A549 (cell line): Measurements from ENCODE around the gene GTF2IRD1. TPM values are rescaled to one million over a fixed set of nuclear protein-coding genes. Genes with fewer than 3 reads are reported as not detected.
A peak's percentile ranks its signal among the peaks of the same experiment; 100 is the strongest.

Experiments
- ATAC-seq, 2 experiments: fragments of 200-7000 bp in 1 of 2; fragments of >200 bp in 1 of 2; cut with Nextera tagmentation in 1 of 2; cut with Tn5 transposase in 1 of 2; 3 replicates each; pipeline versions ENCODE4 v1.8.0 to v1.9.1; 2018 to 2020; ENCODE audit warnings: mild to moderate bottlenecking in 1 of 2, moderate library complexity in 1 of 2
- CTCF ChIA-PET: fragments of 300-600 bp; sonication (Branson Sonifier 250); formaldehyde crosslinking; extraction: SDS; loops from one replicate; lab custom pipeline; 2021; ENCODE audit warnings: antibody characterized with exemption, inconsistent platforms; lab: Yijun Ruan, JAX
- POLR2A ChIA-PET: fragments of 350-600 bp; formaldehyde crosslinking; extraction: SDS; loops from one replicate; lab custom pipeline; 2021; ENCODE audit warnings: antibody characterized with exemption, inconsistent platforms; lab: Yijun Ruan, JAX
- DNase-seq, 2 experiments: peaks; one replicate each; pipeline versions ENCODE4 v3.0.0 to v3.0.0-alpha.2; 2011 to 2016; ENCODE audit warnings: low read depth in 1 of 2, low spot score in 1 of 2
- FAIRE-seq: peaks from 2 replicates; lab custom pipeline; 2011; peaks lifted over from hg19 to GRCh38; lab: Jason Lieb, UNC
- H3K27ac ChIP-seq, 2 experiments: fragments of >200 bp; sonication (Bioruptor Twin); formaldehyde crosslinking; 3 replicates each; pipeline ENCODE4 v1.5.1; 2016 to 2017
- H3K4me1 ChIP-seq: fragments of >200 bp; sonication (Bioruptor Twin); formaldehyde crosslinking; 3 replicates; pipeline ENCODE4 v1.6.1; 2016
- H3K4me2 ChIP-seq: fragments of >200 bp; sonication (Bioruptor Twin); formaldehyde crosslinking; 3 replicates; pipeline ENCODE4 v1.6.1; 2016
- H3K4me3 ChIP-seq: fragments of >200 bp; sonication (Bioruptor Twin); formaldehyde crosslinking; 3 replicates; pipeline ENCODE4 v1.5.1; 2016
- H3K9me3 ChIP-seq: fragments of >200 bp; sonication (Bioruptor Twin); formaldehyde crosslinking; 3 replicates; pipeline ENCODE4 v1.6.1; 2016
- BCL3 ChIP-seq: fragments of >200 bp; sonication (Bioruptor Twin); formaldehyde crosslinking; IDR thresholded peaks from 3 replicates; pipeline ENCODE4 v1.6.1; 2016
- CEBPB ChIP-seq, 2 experiments: fragments of >200 bp in 1 of 2; sonication (Bioruptor Twin) in 1 of 2; formaldehyde crosslinking in 1 of 2; IDR thresholded peaks; 2 replicates each; pipeline ENCODE4 v1.6.1; 2012 to 2016
- CHD4 ChIP-seq: fragments of 200-600 bp; sonication (generic); IDR thresholded peaks from 2 replicates; pipeline ENCODE4 v1.6.1; 2016; ENCODE audit warnings: antibody characterized with exemption, mild to moderate bottlenecking, borderline replicate concordance
- CTCF ChIP-seq: fragments of >200 bp; sonication (Bioruptor Twin); formaldehyde crosslinking; IDR thresholded peaks from 3 replicates; pipeline ENCODE4 v1.5.1; 2016
- ELK1 ChIP-seq: fragments of 150-350 bp; IDR thresholded peaks from 2 replicates; pipeline ENCODE4 v1.6.1; 2014; ENCODE audit warnings: low read depth, mild to moderate bottlenecking, low read length
- GATA3 ChIP-seq: IDR thresholded peaks from 2 replicates; pipeline ENCODE4 v1.6.1; 2012; ENCODE audit warnings: borderline replicate concordance
- HDAC2 ChIP-seq: fragments of 200-600 bp; sonication (generic); IDR thresholded peaks from 2 replicates; pipeline ENCODE4 v1.6.1; 2016
- HEYL ChIP-seq: fragments of 250-450 bp; sonication (Bioruptor Pico); IDR thresholded peaks from 2 replicates; pipeline ENCODE4 v1.8.0; 2021; ENCODE audit warnings: mild to moderate bottlenecking, moderate library complexity
- HOXB13 ChIP-seq: fragments of 250-450 bp; sonication (Bioruptor Pico); IDR thresholded peaks from 2 replicates; pipeline ENCODE4 v1.5.0; 2020; ENCODE audit warnings: low read depth, mild to moderate bottlenecking, moderate library complexity
- HOXB5 ChIP-seq: fragments of 250-450 bp; sonication (Bioruptor Pico); IDR thresholded peaks from 2 replicates; pipeline ENCODE4 v1.5.0; 2020; ENCODE audit warnings: mild to moderate bottlenecking, moderate library complexity
- JUNB ChIP-seq: fragments of >200 bp; sonication (Bioruptor Twin); formaldehyde crosslinking; IDR thresholded peaks from 2 replicates; pipeline ENCODE4 v1.6.1; 2016
- KDM5A ChIP-seq: fragments of 200-600 bp; sonication (generic); IDR thresholded peaks from 2 replicates; pipeline ENCODE4 v1.6.1; 2016; ENCODE audit warnings: antibody characterized with exemption, mild to moderate bottlenecking
- MAX ChIP-seq: IDR thresholded peaks from 2 replicates; pipeline ENCODE4 v1.6.1; 2012
- MYC ChIP-seq: IDR thresholded peaks from 2 replicates; pipeline ENCODE4 v1.6.1; 2012; ENCODE audit warnings: mild to moderate bottlenecking, inconsistent platforms, low read length, improper control_type of control experiment, borderline replicate concordance
- NFE2L2 ChIP-seq: fragments of 150-350 bp; conservative IDR thresholded peaks from 2 replicates; pipeline ENCODE4 v1.6.1; 2014; ENCODE audit warnings: low read length
- NR3C1 ChIP-seq: fragments of >200 bp; sonication (Bioruptor Twin); formaldehyde crosslinking; IDR thresholded peaks from 3 replicates; pipeline ENCODE4 v1.6.1; 2017
- PBX3 ChIP-seq: IDR thresholded peaks from 2 replicates; pipeline ENCODE4 v1.6.1; 2012
- POLR2AphosphoS2 ChIP-seq: conservative IDR thresholded peaks from 2 replicates; pipeline ENCODE4 v1.6.1; 2012; ENCODE audit warnings: low read length, improper control_type of control experiment, inconsistent platforms
- RAD21 ChIP-seq, 2 experiments: fragments of >200 bp in 1 of 2; sonication (Bioruptor Twin) in 1 of 2; formaldehyde crosslinking in 1 of 2; IDR thresholded peaks in 1 of 2; conservative IDR thresholded peaks in 1 of 2; 2 replicates in 1 of 2; 3 replicates in 1 of 2; pipeline ENCODE4 v1.6.1; 2012 to 2018; ENCODE audit warnings: inconsistent platforms in 1 of 2
- REST ChIP-seq: fragments of 200-600 bp; sonication (generic); IDR thresholded peaks from 2 replicates; pipeline ENCODE4 v1.6.1; 2016; ENCODE audit warnings: antibody characterized with exemption, mild to moderate bottlenecking, moderate library complexity
- RNF2 ChIP-seq: fragments of 200-600 bp; sonication (generic); IDR thresholded peaks from 2 replicates; pipeline ENCODE4 v1.6.1; 2016; ENCODE audit warnings: low read depth, mild to moderate bottlenecking, antibody characterized with exemption, moderate library complexity, borderline replicate concordance
- SMC3 ChIP-seq: fragments of >200 bp; sonication (Bioruptor Twin); formaldehyde crosslinking; IDR thresholded peaks from 3 replicates; pipeline ENCODE4 v1.6.1; 2018; ENCODE audit warnings: inconsistent platforms
- TP53 ChIP-seq: fragments of 250-450 bp; sonication (Bioruptor Pico); IDR thresholded peaks from 2 replicates; pipeline ENCODE4 v1.5.0; 2021; ENCODE audit warnings: mild to moderate bottlenecking, moderate library complexity
- USF2 ChIP-seq: fragments of 450-650 bp; IDR thresholded peaks from 2 replicates; pipeline ENCODE4 v1.6.1; 2014; ENCODE audit warnings: antibody characterized with exemption
- ZSCAN20 ChIP-seq: fragments of 250-450 bp; sonication (Bioruptor Pico); IDR thresholded peaks from 2 replicates; pipeline ENCODE4 v1.8.0; 2022; ENCODE audit warnings: mild to moderate bottlenecking, moderate library complexity
- WGBS: methylation state at CpG from one replicate; pipeline ENCODE4 v1.1.6; 2017; ENCODE audit errors: missing lambda C conversion rate; 5-methylcytosine and 5-hydroxymethylcytosine counted together
- polyA plus RNA-seq, 4 experiments: library from polyadenylated mRNA; depleted of rRNA in 3 of 4; stranded (reverse); fragments of >200 nt; fragmentation: RNase III in 1 of 4; extraction: RNeasy Plus Mini Kit Qiagen cat#74134 plus additional on column Dnase treatment in 1 of 4; gene quantifications; 2 replicates in 3 of 4; 3 replicates in 1 of 4; pipeline ENCODE4 v1.2.3, GENCODE V29; 2011 to 2017

GTF2IRD1 gene
- polyA plus RNA-seq, 2 of the 4 experiments (the other 2 are of a cell fraction) = 19.9 to 20.5 TPM

GRCh38 chr7:74623135-74623534, 169.4 kb downstream of the GTF2IRD1 start:
- ChIA-PET POLR2A (no interaction called here), CTCF (no interaction called here)
- no peak for ATAC-seq
- no peak for FAIRE-seq
- Histone ChIP-seq H3K4me3 (no peak overlapping the region), H3K9me3 (no peaks in the 10 kb centered on the region), H3K27ac (no peak overlapping the region), H3K4me1 (peaks cover 11% of the 10 kb centered on the region), H3K4me2 (no peak overlapping the region)
- no peak for TF ChIP-seq HEYL (CRISPR knock-in tag)
- TF ChIP-seq CHD4 = no peak
- TF ChIP-seq USF2 = no peak
- no peak for TF ChIP-seq RNF2
- TF ChIP-seq BCL3 = no peak
- TF ChIP-seq HOXB13 (CRISPR knock-in tag) = no peak
- no peak for TF ChIP-seq MAX
- TF ChIP-seq GATA3 = no peak
- TF ChIP-seq TP53 = no peak
- no peak for TF ChIP-seq HDAC2
- TF ChIP-seq JUNB = no peak
- no peak for TF ChIP-seq ELK1
- TF ChIP-seq PBX3 = no peak
- TF ChIP-seq REST = no peak
- TF ChIP-seq NR3C1 = no peak
- no peak for TF ChIP-seq ZSCAN20
- TF ChIP-seq POLR2AphosphoS2 = no peak
- no peak for DNase-seq
- WGBS = 76% methylated on average over 9 of the region's 9 CpGs

GRCh38 chr7:74625446-74625845, 171.7 kb downstream of the GTF2IRD1 start:
- Histone ChIP-seq H3K4me1 (peaks cover 17% of the 10 kb centered on the region), H3K4me2 (no peak overlapping the region), H3K9me3 (no peaks in the 10 kb centered on the region), H3K4me3 (no peak overlapping the region), H3K27ac (peak overlapping the region in 1 of 2 experiments; percentile 57; a peak in 3 of 6 replicates)
- DNase-seq = peak in 1 of 2 experiments; percentile 53
- CTCF ChIA-PET = interaction anchor here (0.7 to 1.7 kb wide), 9 partner anchors 9 to 208 kb away, joined by 3 to 6 read pairs (median 3); no protein-coding TSS in a partner anchor
- POLR2A ChIA-PET = no interaction called here
- no peak for TF ChIP-seq MYC
- peak in 1 of 2 experiments; percentile 18; a peak in 1 of 4 replicates for TF ChIP-seq CEBPB (IDR thresholded peaks at IDR 0.05)
- TF ChIP-seq RAD21 (conservative IDR thresholded peaks at IDR 0.05 in 1 of 2, IDR thresholded peaks at IDR 0.05 in 1 of 2) = peak; percentile 45 to 55; a peak in 4 of 5 replicates
- no peak for TF ChIP-seq NFE2L2
- TF ChIP-seq SMC3 = peak; percentile 43; the same call in 2 of the 3 replicates
- TF ChIP-seq KDM5A = no peak
- peak; percentile 46 for TF ChIP-seq CTCF
- no peak for TF ChIP-seq HOXB5 (CRISPR knock-in tag)
- peak in 1 of 2 experiments; percentile 42; a peak in 2 of 6 replicates for ATAC-seq
- WGBS = 40% methylated on average over 3 of the region's 3 CpGs
- FAIRE-seq = no peak
